HT-29 (cell line): ENCODE results near the gene IRAG1. TPM values are rescaled to one million over a fixed set of nuclear protein-coding genes. Genes with fewer than 3 reads are reported as not detected.

Experiments used
- DNase-seq: peaks from one replicate; pipeline ENCODE4 v3.0.0-alpha.2; 2015; ENCODE audit warnings: low spot score
- small RNA-seq: library from RNA; depleted of rRNA; stranded (forward); fragments of <200 nt; gene quantifications from one replicate; pipeline ENCODE3, GENCODE V24; 2014
- total RNA-seq: library from RNA; depleted of rRNA; stranded (reverse); fragments of >200 nt; shearing (Covaris generic); gene quantifications from 2 replicates; pipeline ENCODE4 v1.2.3, GENCODE V29; 2014; rRNA removed

The IRAG1 gene
- total RNA-seq, 1 experiment from 2014 or later = 1.3 TPM

- DNase-seq = no peak
These were observed 44.7 kb downstream of the IRAG1 start for GRCh38 chr11:10648871-10649270.

DNA sequence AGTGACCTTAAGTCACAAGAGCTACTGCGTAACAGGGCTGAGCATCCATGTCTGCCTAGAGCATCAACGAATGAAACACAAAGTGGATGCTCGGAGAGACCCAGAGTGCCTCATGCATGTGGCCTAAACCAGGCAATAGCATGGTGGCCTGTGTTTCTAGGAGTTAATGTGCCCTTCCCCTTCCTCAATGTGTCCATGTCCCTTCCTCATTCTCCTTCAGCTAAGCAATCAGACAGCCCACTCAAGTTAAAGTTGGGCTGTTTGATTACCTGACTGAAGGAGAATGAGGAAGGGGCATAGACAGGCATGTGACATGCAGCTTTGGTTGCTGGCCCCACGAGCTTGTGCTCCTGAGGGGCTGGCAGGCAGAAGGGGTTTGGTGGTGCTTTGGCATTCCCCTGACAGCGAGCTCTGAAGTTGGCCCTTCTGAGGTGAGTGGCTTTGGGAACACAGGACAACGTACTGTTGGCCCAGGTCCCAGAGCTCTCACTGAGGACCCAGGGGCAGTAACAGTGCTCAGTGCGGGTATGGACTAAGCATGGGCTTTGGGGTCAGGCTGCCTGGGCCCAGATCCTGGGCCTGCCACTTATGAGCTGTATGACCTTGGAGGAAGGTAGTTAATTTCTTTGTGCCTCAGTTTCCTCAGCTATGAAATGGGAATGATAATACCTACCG lies 46.7 kb downstream of the IRAG1 start:
- DNase-seq = no peak

DNA sequence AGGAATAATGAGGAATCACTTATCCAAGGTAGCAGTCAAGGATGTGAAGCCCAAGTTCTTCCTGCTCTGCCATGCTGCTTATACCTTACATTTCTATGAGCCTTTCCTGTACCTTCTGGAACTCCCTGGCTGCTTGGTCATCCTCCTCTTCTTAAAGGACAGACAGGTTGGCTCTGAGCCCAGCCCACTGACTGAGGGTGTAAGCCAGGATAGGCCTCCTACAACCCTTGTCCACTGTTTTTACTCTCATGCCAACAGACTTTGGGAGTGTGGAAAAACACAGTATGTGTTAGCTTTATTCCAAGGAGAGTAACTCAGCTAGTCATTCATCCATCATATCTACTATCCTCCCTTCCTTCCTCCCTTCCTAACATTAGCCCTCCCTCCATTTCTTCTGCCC lies 47.5 kb downstream of the IRAG1 start:
- no peak for DNase-seq

DNA sequence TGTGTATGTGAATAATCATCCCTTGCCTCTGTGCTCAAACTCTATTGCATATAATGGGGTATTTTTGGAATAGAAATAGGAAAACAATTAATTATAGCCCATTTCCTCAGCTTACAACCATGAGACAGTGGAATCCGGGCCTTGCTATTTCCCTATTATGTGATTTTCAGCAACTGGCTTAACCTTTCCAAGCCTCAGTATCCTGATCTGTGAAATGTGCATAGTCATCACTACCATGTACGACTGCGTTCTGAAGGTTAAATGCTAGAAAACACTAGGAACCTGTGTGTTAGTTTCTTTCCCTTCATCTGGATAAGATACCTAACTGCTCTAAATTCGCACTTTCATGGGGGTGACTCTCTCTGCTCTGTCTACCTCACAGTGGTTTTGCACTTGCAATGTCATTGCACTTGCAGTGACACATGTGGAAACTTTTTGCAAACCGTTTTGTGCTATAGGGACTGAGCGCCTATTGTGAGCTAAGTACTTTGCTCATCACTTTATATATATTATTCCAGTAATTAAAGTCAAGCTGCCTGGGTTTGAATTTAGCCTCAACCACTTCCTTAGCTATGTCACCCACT lies 48.3 kb downstream of the IRAG1 start:
- DNase-seq = no peak

Small RNAs within 50 kb of the gene (small RNA-seq; reads per million reads assigned to genes)
- gene RF00019 = not detected

Other genes starting within 250 kb of the IRAG1 start
- 6.3 and 10.4 TPM in 2 replicates for gene AMPD3, start 238.5 kb downstream of the IRAG1 start, total RNA-seq
- 10.1 and 11.7 TPM in 2 replicates for gene RNF141, start 152.6 kb downstream of the IRAG1 start, total RNA-seq
- gene LYVE1, start 125.1 kb downstream of the IRAG1 start, total RNA-seq = not detected in 2 replicates
- gene CTR9, start 57.5 kb upstream of the IRAG1 start, total RNA-seq = 15.9 and 18.5 TPM in 2 replicates
- 514 and 533 TPM in 2 replicates for gene EIF4G2, start 115.2 kb upstream of the IRAG1 start, total RNA-seq
- 16.1 and 16.6 TPM in 2 replicates for gene ZBED5, start 164.3 kb upstream of the IRAG1 start, total RNA-seq